ENCODE results near the gene NKAIN4.
A peak's percentile ranks its signal among the peaks of the same experiment; 100 is the strongest.

The NKAIN4 gene

GRCh38 chr20:63204362-63204761, 49.9 kb downstream of the NKAIN4 start:
- TF ChIP-seq CTCF (IDR thresholded peaks at IDR 0.05; ENCODE audit: unreplicated experiment in 3 of 3) = no peak
- H3K27me3 Mint-ChIP-seq (ENCODE audit: low read depth) = no peaks in the 10 kb centered on the region
- H3K36me3 Mint-ChIP-seq (ENCODE audit: low read depth) = peaks cover 60% of the 10 kb centered on the region
- no peaks in the 10 kb centered on the region for H3K9me3 Mint-ChIP-seq
- H3K4me3 Mint-ChIP-seq = no peak overlapping the region
- no peak overlapping the region for H3K27ac Mint-ChIP-seq
- no peaks in the 10 kb centered on the region for H3K4me1 Mint-ChIP-seq

- H3K4me3 Mint-ChIP-seq = no peak overlapping the region
- no peaks in the 10 kb centered on the region for H3K9me3 Mint-ChIP-seq
- no peaks in the 10 kb centered on the region for H3K27me3 Mint-ChIP-seq (ENCODE audit: low read depth)
- H3K27ac Mint-ChIP-seq = no peak overlapping the region
- no peaks in the 10 kb centered on the region for H3K4me1 Mint-ChIP-seq
- TF ChIP-seq CTCF (IDR thresholded peaks at IDR 0.05; ENCODE audit: unreplicated experiment in 3 of 3) = no peak
- H3K36me3 Mint-ChIP-seq (ENCODE audit: low read depth) = peaks cover 61% of the 10 kb centered on the region
These were observed 51.3 kb downstream of the NKAIN4 start for GRCh38 chr20:63202811-63203526.

GRCh38 chr20:63202021-63202420, 52.2 kb downstream of the NKAIN4 start:
- Mint-ChIP-seq H3K9me3 (no peaks in the 10 kb centered on the region), H3K27me3 (ENCODE audit: low read depth) (no peaks in the 10 kb centered on the region), H3K36me3 (ENCODE audit: low read depth) (peaks cover 67% of the 10 kb centered on the region), H3K4me3 (no peak overlapping the region), H3K4me1 (peaks cover 9% of the 10 kb centered on the region), H3K27ac (no peak overlapping the region)
- no peak for TF ChIP-seq CTCF (IDR thresholded peaks at IDR 0.05; ENCODE audit: unreplicated experiment in 3 of 3)

- H3K27ac Mint-ChIP-seq = no peak overlapping the region
- no peak overlapping the region for H3K4me3 Mint-ChIP-seq
- no peak for TF ChIP-seq CTCF (IDR thresholded peaks at IDR 0.05; ENCODE audit: unreplicated experiment in 3 of 3)
- peaks cover 68% of the 10 kb centered on the region for H3K36me3 Mint-ChIP-seq (ENCODE audit: low read depth)
- no peaks in the 10 kb centered on the region for H3K9me3 Mint-ChIP-seq
- no peaks in the 10 kb centered on the region for H3K27me3 Mint-ChIP-seq (ENCODE audit: low read depth)
- peaks cover 9% of the 10 kb centered on the region for H3K4me1 Mint-ChIP-seq
These were observed 55.7 kb downstream of the NKAIN4 start for GRCh38 chr20:63198606-63199005.

- H3K36me3 Mint-ChIP-seq (ENCODE audit: low read depth) = peaks cover 54% of the 10 kb centered on the region
- H3K27me3 Mint-ChIP-seq (ENCODE audit: low read depth) = no peaks in the 10 kb centered on the region
- H3K9me3 Mint-ChIP-seq = no peaks in the 10 kb centered on the region
- H3K4me1 Mint-ChIP-seq = peaks cover 9% of the 10 kb centered on the region
- H3K4me3 Mint-ChIP-seq = no peak overlapping the region
- H3K27ac Mint-ChIP-seq = peak overlapping the region in 1 of 3 experiments; percentile 59
- TF ChIP-seq CTCF (IDR thresholded peaks at IDR 0.05; ENCODE audit: unreplicated experiment in 3 of 3) = no peak
These were observed 57.3 kb downstream of the NKAIN4 start for GRCh38 chr20:63196768-63197470.

GRCh38 chr20:63194797-63195173, 59.5 kb downstream of the NKAIN4 start:
- Mint-ChIP-seq H3K36me3 (ENCODE audit: low read depth) (peaks cover 44% of the 10 kb centered on the region), H3K4me3 (no peak overlapping the region), H3K27ac (no peak overlapping the region)

More at GRCh38 chr20:63194797-63195173, 59.5 kb downstream of the NKAIN4 start:
- no peak for TF ChIP-seq CTCF (IDR thresholded peaks at IDR 0.05; ENCODE audit: unreplicated experiment in 3 of 3)
- Mint-ChIP-seq H3K9me3 (no peaks in the 10 kb centered on the region), H3K4me1 (peaks cover 9% of the 10 kb centered on the region), H3K27me3 (ENCODE audit: low read depth) (no peaks in the 10 kb centered on the region)
